IMR-90 (cell line): Measurements from ENCODE around the gene IGIP.

Experiments
- BHLHE40 ChIP-seq: fragments of 150-350 bp; IDR thresholded peaks from 2 replicates; pipeline ENCODE4 v1.6.1; 2016; ENCODE audit warnings: mild to moderate bottlenecking, low read depth, low read length
- CEBPB ChIP-seq: IDR thresholded peaks from 2 replicates; pipeline ENCODE4 v1.6.1; 2012; ENCODE audit warnings: low read depth, low read length, improper control_type of control experiment
- MAFK ChIP-seq: IDR thresholded peaks from 2 replicates; pipeline ENCODE4 v1.6.1; 2012; ENCODE audit warnings: low read depth, low read length, improper control_type of control experiment
- NFE2L2 ChIP-seq: fragments of 150-350 bp; IDR thresholded peaks from 2 replicates; pipeline ENCODE4 v1.6.1; 2016; ENCODE audit warnings: low read depth, mild to moderate bottlenecking, low read length
- POLR2A ChIP-seq: IDR thresholded peaks from 2 replicates; pipeline ENCODE4 v1.6.1; 2012; ENCODE audit warnings: mild to moderate bottlenecking, low read depth, low read length
- RAD21 ChIP-seq: IDR thresholded peaks from 2 replicates; pipeline ENCODE4 v1.6.1; 2012; ENCODE audit warnings: low read length, improper control_type of control experiment
- RCOR1 ChIP-seq: IDR thresholded peaks from 2 replicates; pipeline ENCODE4 v1.6.1; 2012; ENCODE audit warnings: mild to moderate bottlenecking, low read length, improper control_type of control experiment; ENCODE audit not compliant: insufficient replicate concordance
- RFX5 ChIP-seq: IDR thresholded peaks from 2 replicates; pipeline ENCODE4 v1.8.0; 2012; ENCODE audit warnings: low read depth, mild to moderate bottlenecking, low read length, moderate library complexity
- TF ChIP-seq, protein P1 (sequence below): conservative IDR thresholded peaks from 2 replicates; pipeline ENCODE4 v1.5.1; 2012; ENCODE audit warnings: mild to moderate bottlenecking, low read depth, low read length, improper control_type of control experiment

DNA sequence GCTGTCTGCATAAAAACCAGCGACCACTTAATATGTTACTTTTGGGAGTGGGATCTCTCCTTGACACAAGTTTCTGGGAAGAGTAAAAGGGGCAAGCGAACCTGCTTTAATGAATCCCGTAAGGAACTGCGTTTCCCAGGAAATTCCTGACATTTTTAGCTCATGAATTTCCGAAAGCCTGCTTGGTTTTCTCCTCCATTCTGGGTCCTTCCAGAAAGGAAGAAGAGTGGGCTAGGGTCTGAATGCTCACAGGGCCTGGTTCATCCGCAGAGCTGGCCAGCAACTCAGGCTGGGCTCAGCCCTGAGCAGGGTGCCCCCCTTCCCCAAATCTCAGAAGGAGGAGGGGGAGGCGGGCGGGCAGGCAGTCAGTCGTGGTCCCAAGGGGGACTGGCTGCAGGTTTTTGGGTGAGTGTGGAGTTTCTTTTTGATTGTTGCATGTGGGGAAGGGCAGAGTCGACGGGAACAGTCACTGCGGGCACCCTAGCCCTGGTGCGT lies 13.0 kb upstream of the IGIP start:
- TF ChIP-seq BHLHE40: no peak
- TF ChIP-seq, protein P1, sequence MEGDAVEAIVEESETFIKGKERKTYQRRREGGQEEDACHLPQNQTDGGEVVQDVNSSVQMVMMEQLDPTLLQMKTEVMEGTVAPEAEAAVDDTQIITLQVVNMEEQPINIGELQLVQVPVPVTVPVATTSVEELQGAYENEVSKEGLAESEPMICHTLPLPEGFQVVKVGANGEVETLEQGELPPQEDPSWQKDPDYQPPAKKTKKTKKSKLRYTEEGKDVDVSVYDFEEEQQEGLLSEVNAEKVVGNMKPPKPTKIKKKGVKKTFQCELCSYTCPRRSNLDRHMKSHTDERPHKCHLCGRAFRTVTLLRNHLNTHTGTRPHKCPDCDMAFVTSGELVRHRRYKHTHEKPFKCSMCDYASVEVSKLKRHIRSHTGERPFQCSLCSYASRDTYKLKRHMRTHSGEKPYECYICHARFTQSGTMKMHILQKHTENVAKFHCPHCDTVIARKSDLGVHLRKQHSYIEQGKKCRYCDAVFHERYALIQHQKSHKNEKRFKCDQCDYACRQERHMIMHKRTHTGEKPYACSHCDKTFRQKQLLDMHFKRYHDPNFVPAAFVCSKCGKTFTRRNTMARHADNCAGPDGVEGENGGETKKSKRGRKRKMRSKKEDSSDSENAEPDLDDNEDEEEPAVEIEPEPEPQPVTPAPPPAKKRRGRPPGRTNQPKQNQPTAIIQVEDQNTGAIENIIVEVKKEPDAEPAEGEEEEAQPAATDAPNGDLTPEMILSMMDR: no peak
- no peak for TF ChIP-seq RCOR1
- no peak for TF ChIP-seq NFE2L2
- no peak for TF ChIP-seq RFX5
- no peak for TF ChIP-seq POLR2A
- TF ChIP-seq MAFK: no peak
- TF ChIP-seq RAD21: no peak
- no peak for TF ChIP-seq CEBPB
